H9 (cell line): Measurements from ENCODE around the gene ARHGAP11A. TPM values are rescaled to one million over a fixed set of nuclear protein-coding genes. Genes with fewer than 3 reads are reported as not detected.
A peak's percentile ranks its signal among the peaks of the same experiment; 100 is the strongest.

ENCODE experiments used
- DNase-seq: peaks from one replicate; pipeline ENCODE4 v3.0.0-alpha.2; 2017
- H2AFZ ChIP-seq: one replicate; pipeline ENCODE4 v1.6.1; 2013; ENCODE audit warnings: mild to moderate bottlenecking, low read length, control low read depth, moderate library complexity
- H2AK5ac ChIP-seq: 2 replicates; pipeline ENCODE4 v1.6.1; 2013; ENCODE audit warnings: low read length, control low read depth, mixed read lengths; ENCODE audit not compliant: insufficient read length
- H2BK120ac ChIP-seq: one replicate; pipeline ENCODE4 v1.6.1; 2013; ENCODE audit warnings: low read depth, mild to moderate bottlenecking, low read length, control low read depth, inconsistent platforms; ENCODE audit not compliant: poor library complexity, severe bottlenecking
- H2BK12ac ChIP-seq: 2 replicates; pipeline ENCODE4 v1.6.1; 2013; ENCODE audit warnings: low read length, control low read depth, mixed read lengths, low read depth; ENCODE audit not compliant: insufficient read length
- H2BK15ac ChIP-seq: 2 replicates; pipeline ENCODE4 v1.6.1; 2013; ENCODE audit warnings: low read depth, low read length, control low read depth
- H2BK20ac ChIP-seq: one replicate; pipeline ENCODE4 v1.6.1; 2013; ENCODE audit warnings: low read depth, mild to moderate bottlenecking, low read length, control low read depth, inconsistent platforms; ENCODE audit not compliant: poor library complexity, severe bottlenecking
- H2BK5ac ChIP-seq: 2 replicates; pipeline ENCODE4 v1.6.1; 2013; ENCODE audit warnings: low read length, control low read depth, mixed read lengths; ENCODE audit not compliant: insufficient read length
- H3K14ac ChIP-seq: 2 replicates; pipeline ENCODE4 v1.6.1; 2013; ENCODE audit warnings: low read length, control low read depth; ENCODE audit not compliant: insufficient read depth
- H3K18ac ChIP-seq: 2 replicates; pipeline ENCODE4 v1.6.1; 2013; ENCODE audit warnings: low read depth, mild to moderate bottlenecking, mixed read lengths, low read length, control low read depth; ENCODE audit not compliant: insufficient read length
- H3K23ac ChIP-seq: 2 replicates; pipeline ENCODE4 v1.6.1; 2013; ENCODE audit warnings: low read length, control low read depth, mixed read lengths, low read depth; ENCODE audit not compliant: insufficient read length
- H3K23me2 ChIP-seq: 2 replicates; pipeline ENCODE4 v1.6.1; 2013; ENCODE audit warnings: low read depth, mild to moderate bottlenecking, mixed read lengths, low read length, control low read depth; ENCODE audit not compliant: insufficient read length, poor library complexity, severe bottlenecking
- H3K27ac ChIP-seq: 2 replicates; pipeline ENCODE4 v1.5.1; 2013; ENCODE audit warnings: low read length, control low read depth, mixed read lengths, low read depth; ENCODE audit not compliant: insufficient read length
- H3K27me3 ChIP-seq: 2 replicates; pipeline ENCODE4 v1.6.1; 2013; ENCODE audit warnings: low read length, control low read depth, inconsistent platforms; ENCODE audit not compliant: insufficient read depth
- H3K4ac ChIP-seq: 2 replicates; pipeline ENCODE4 v1.6.1; 2013; ENCODE audit warnings: low read depth, mild to moderate bottlenecking, control low read depth, inconsistent platforms, low read length, moderate library complexity
- H3K4me1 ChIP-seq: 2 replicates; pipeline ENCODE4 v1.6.1; 2013; ENCODE audit warnings: low read length, control low read depth, inconsistent platforms; ENCODE audit not compliant: insufficient read depth
- H3K4me2 ChIP-seq: 2 replicates; pipeline ENCODE4 v1.6.1; 2013; ENCODE audit warnings: low read length, control low read depth, mixed read lengths; ENCODE audit not compliant: insufficient read length, insufficient read depth
- H3K56ac ChIP-seq: 2 replicates; pipeline ENCODE4 v1.6.1; 2013; ENCODE audit warnings: low read depth, mild to moderate bottlenecking, mixed read lengths, low read length, control low read depth; ENCODE audit not compliant: insufficient read length
- H3K79me1 ChIP-seq: 2 replicates; pipeline ENCODE4 v1.6.1; 2013; ENCODE audit warnings: low read depth, mild to moderate bottlenecking, moderate library complexity, low read length, control low read depth, inconsistent platforms; ENCODE audit not compliant: insufficient read depth, poor library complexity, severe bottlenecking
- H3K79me2 ChIP-seq: 2 replicates; pipeline ENCODE4 v1.6.1; 2013; ENCODE audit warnings: low read length, control low read depth, inconsistent platforms; ENCODE audit not compliant: insufficient read depth
- H3K9ac ChIP-seq: 2 replicates; pipeline ENCODE4 v1.6.1; 2013; ENCODE audit warnings: low read length, control low read depth, mixed read lengths; ENCODE audit not compliant: insufficient read length; ENCODE audit errors: extremely low read depth
- H3K9me3 ChIP-seq: one replicate; pipeline ENCODE4 v1.6.1; 2013; ENCODE audit warnings: low read depth, low read length, inconsistent platforms; ENCODE audit not compliant: control insufficient read depth
- H3T11ph ChIP-seq: one replicate; pipeline ENCODE4 v1.6.1; 2013; ENCODE audit warnings: mild to moderate bottlenecking, low read length, control low read depth, inconsistent platforms
- H4K20me1 ChIP-seq: one replicate; pipeline ENCODE4 v1.6.1; 2013; ENCODE audit not compliant: control insufficient read depth, insufficient read length, insufficient read depth
- H4K5ac ChIP-seq: 2 replicates; pipeline ENCODE4 v1.6.1; 2013; ENCODE audit warnings: low read depth, mild to moderate bottlenecking, mixed read lengths, low read length, control low read depth; ENCODE audit not compliant: insufficient read length
- H4K8ac ChIP-seq: replicated peaks from 2 replicates; pipeline ENCODE4 v1.6.1; 2013; ENCODE audit warnings: low read length, control low read depth, mixed read lengths, low read depth; ENCODE audit not compliant: insufficient read length
- H4K91ac ChIP-seq: 2 replicates; pipeline ENCODE4 v1.6.1; 2013; ENCODE audit warnings: low read depth, mild to moderate bottlenecking, moderate library complexity, mixed read lengths, low read length, control low read depth; ENCODE audit not compliant: insufficient read length
- H3K27ac Mint-ChIP-seq, 3 experiments: 2 replicates in 2 of 3; 3 replicates in 1 of 3; pipeline ENCODE4 v1.8.0; 2020 to 2021; ENCODE audit warnings: mixed read lengths in 3 of 3, mild to moderate bottlenecking in 1 of 3, moderate library complexity in 1 of 3
- H3K27me3 Mint-ChIP-seq: 2 replicates; pipeline ENCODE4 v1.8.0; 2021; ENCODE audit warnings: low read depth, mild to moderate bottlenecking, moderate library complexity, mixed read lengths
- H3K36me3 Mint-ChIP-seq, 3 experiments: 2 replicates in 2 of 3; 3 replicates in 1 of 3; pipeline ENCODE4 v1.8.0; 2020 to 2021; ENCODE audit warnings: low read depth in 3 of 3, mixed read lengths in 3 of 3; ENCODE audit not compliant: insufficient read depth in 1 of 3
- H3K4me1 Mint-ChIP-seq, 2 experiments: 2 replicates each; pipeline ENCODE4 v1.8.0; 2020; ENCODE audit warnings: mixed read lengths in 2 of 2
- H3K4me3 Mint-ChIP-seq, 2 experiments: 2 replicates in 1 of 2; 3 replicates in 1 of 2; pipeline ENCODE4 v1.8.0; 2020 to 2021; ENCODE audit warnings: mild to moderate bottlenecking in 2 of 2, mixed read lengths in 2 of 2, moderate library complexity in 1 of 2
- H3K9me3 Mint-ChIP-seq, 2 experiments: 2 replicates in 1 of 2; 3 replicates in 1 of 2; pipeline ENCODE4 v1.8.0; 2020; ENCODE audit warnings: mild to moderate bottlenecking in 2 of 2, mixed read lengths in 2 of 2, moderate library complexity in 1 of 2
- CTCF ChIP-seq: fragments of 200-600 bp; sonication (generic); conservative IDR thresholded peaks from 3 replicates; pipeline ENCODE4 v1.8.0; 2021; ENCODE audit warnings: antibody characterized with exemption, mild to moderate bottlenecking
- WGBS: extraction: QIAGEN DNeasy Blood & Tissue Kit; methylation state at CpG from one replicate; pipeline ENCODE4 v1.1.7; 2013; ENCODE audit warnings: missing lambda C conversion rate, low lambda C conversion rate, mixed read lengths; ENCODE audit not compliant: insufficient read length; ENCODE audit errors: extremely low coverage; 5-methylcytosine and 5-hydroxymethylcytosine counted together
- total RNA-seq: library from RNA; stranded (reverse); gene quantifications from 2 replicates; pipeline ENCODE4 v1.2.1, GENCODE V29; 2021

ARHGAP11A gene
- total RNA-seq, 1 experiment from 2014 or later: 94.4 TPM

- Histone ChIP-seq H2BK20ac (no peak overlapping the region), H4K5ac (no peak overlapping the region), H3K23me2 (no peaks in the 10 kb centered on the region), H2BK15ac (no peak overlapping the region), H3K27me3 (no peaks in the 10 kb centered on the region), H3K18ac (no peak overlapping the region), H2AK5ac (no peak overlapping the region), H2BK12ac (no peak overlapping the region), H3K9ac (no peak overlapping the region), H3T11ph (no peak overlapping the region), H2AFZ (no peak overlapping the region), H4K8ac (no peak overlapping the region), H3K27ac (no peak overlapping the region), H3K4me1 (peaks cover 9% of the 10 kb centered on the region), H3K9me3 (no peaks in the 10 kb centered on the region), H4K91ac (no peak overlapping the region), H3K23ac (no peak overlapping the region), H3K79me2 (no peaks in the 10 kb centered on the region), H2BK5ac (no peak overlapping the region), H3K4ac (no peak overlapping the region), H3K79me1 (no peaks in the 10 kb centered on the region), H2BK120ac (no peak overlapping the region), H3K14ac (no peak overlapping the region), H3K4me2 (no peak overlapping the region), H4K20me1 (no peaks in the 10 kb centered on the region), H3K56ac (no peak overlapping the region)
- H3K4me3 Mint-ChIP-seq: no peak overlapping the region
- H3K4me1 Mint-ChIP-seq: peaks cover 36 to 39% of the 10 kb centered on the region in 2 experiments
- no peaks in the 10 kb centered on the region; the same call in none of the 2 replicates for H3K27me3 Mint-ChIP-seq
- no peaks in the 10 kb centered on the region for H3K36me3 Mint-ChIP-seq
- no CpG with 5 or more reads among the region's 29 CpGs for WGBS
- peak overlapping the region in 1 of 3 experiments; percentile 12; a peak in 2 of 7 replicates for H3K27ac Mint-ChIP-seq
- no peak for DNase-seq
- TF ChIP-seq CTCF: no peak
- H3K9me3 Mint-ChIP-seq: no peaks in the 10 kb centered on the region
Measured at GRCh38 chr15:32671339-32672325, 56.3 kb downstream of the ARHGAP11A start.
